ENCODE data around the gene EFCAB8. TPM values are rescaled to one million over a fixed set of nuclear protein-coding genes. Genes with fewer than 3 reads are reported as not detected.

EFCAB8 gene
- total and polyA plus RNA-seq, 4 donors, result 0.25 TPM; not detected in 3

DNA sequence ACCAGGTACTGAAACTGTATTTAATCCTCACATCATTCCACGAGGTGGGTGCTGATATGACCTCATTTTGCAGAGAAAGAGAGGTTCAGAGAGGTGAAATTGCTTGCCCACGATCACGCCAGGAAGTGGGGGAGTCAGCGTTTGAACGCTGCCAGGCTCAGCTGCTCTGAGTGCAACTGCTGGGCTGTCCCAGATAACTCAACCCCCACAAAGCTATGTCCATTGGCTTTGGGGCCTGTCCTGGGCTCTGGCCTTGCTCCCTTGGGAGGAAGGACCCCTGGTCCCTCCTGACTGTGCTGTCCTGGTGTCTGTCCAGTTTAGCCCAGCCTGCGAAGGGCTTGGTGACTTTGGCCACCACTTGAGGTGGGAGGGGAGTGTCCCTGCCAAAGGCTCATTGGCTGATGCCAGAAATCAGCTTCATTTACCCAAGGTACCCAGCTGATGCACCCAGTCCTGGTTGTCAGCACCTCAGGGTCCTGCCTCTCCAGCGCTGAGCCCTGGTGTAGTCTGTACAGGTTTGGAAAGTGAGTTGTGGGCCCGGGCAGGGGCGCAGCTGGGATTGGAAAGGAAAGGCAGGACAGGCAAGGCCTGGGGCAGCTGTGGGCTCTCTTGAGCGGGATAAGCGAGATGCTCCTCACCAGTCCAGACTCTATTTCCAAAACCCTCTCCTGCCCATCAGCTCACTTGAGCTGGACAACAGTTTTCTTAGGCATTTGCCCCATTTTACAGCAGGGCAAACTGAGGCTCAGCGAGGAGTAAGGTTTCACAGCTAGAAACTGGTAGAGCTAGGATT lies 107.1 kb downstream of the EFCAB8 start:
- H3K4me3 ChIP-seq (ENCODE audit: low read depth in 1 of 3, low read length in 3 of 3), result no peak overlapping the region
- H3K4me1 ChIP-seq (ENCODE audit: control insufficient read depth in 4 of 4, insufficient read depth in 4 of 4, low read length in 3 of 4), result no peaks in the 10 kb centered on the region
- H3K36me3 ChIP-seq (ENCODE audit: control insufficient read depth in 4 of 4, insufficient read depth in 3 of 4, low read depth in 1 of 4, low read length in 3 of 4), result no peaks in the 10 kb centered on the region
- TF ChIP-seq, protein P1, sequence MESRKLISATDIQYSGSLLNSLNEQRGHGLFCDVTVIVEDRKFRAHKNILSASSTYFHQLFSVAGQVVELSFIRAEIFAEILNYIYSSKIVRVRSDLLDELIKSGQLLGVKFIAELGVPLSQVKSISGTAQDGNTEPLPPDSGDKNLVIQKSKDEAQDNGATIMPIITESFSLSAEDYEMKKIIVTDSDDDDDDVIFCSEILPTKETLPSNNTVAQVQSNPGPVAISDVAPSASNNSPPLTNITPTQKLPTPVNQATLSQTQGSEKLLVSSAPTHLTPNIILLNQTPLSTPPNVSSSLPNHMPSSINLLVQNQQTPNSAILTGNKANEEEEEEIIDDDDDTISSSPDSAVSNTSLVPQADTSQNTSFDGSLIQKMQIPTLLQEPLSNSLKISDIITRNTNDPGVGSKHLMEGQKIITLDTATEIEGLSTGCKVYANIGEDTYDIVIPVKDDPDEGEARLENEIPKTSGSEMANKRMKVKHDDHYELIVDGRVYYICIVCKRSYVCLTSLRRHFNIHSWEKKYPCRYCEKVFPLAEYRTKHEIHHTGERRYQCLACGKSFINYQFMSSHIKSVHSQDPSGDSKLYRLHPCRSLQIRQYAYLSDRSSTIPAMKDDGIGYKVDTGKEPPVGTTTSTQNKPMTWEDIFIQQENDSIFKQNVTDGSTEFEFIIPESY (IDR thresholded peaks at IDR 0.05), result no peak
- TF ChIP-seq, protein P2, sequence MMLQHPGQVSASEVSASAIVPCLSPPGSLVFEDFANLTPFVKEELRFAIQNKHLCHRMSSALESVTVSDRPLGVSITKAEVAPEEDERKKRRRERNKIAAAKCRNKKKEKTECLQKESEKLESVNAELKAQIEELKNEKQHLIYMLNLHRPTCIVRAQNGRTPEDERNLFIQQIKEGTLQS (IDR thresholded peaks at IDR 0.05), result no peak
- TF ChIP-seq SP1 (IDR thresholded peaks at IDR 0.05), result no peak
- TF ChIP-seq FOXA1 (IDR thresholded peaks at IDR 0.05), result no peak
- no peak for TF ChIP-seq GABPA (IDR thresholded peaks at IDR 0.05 in 1 of 2, conservative IDR thresholded peaks at IDR 0.05 in 1 of 2)
- no peak for TF ChIP-seq EGR1 (IDR thresholded peaks at IDR 0.05; ENCODE audit: low read depth in 2 of 2)
- TF ChIP-seq RXRA (IDR thresholded peaks at IDR 0.05), result no peak
- TF ChIP-seq, protein P3, sequence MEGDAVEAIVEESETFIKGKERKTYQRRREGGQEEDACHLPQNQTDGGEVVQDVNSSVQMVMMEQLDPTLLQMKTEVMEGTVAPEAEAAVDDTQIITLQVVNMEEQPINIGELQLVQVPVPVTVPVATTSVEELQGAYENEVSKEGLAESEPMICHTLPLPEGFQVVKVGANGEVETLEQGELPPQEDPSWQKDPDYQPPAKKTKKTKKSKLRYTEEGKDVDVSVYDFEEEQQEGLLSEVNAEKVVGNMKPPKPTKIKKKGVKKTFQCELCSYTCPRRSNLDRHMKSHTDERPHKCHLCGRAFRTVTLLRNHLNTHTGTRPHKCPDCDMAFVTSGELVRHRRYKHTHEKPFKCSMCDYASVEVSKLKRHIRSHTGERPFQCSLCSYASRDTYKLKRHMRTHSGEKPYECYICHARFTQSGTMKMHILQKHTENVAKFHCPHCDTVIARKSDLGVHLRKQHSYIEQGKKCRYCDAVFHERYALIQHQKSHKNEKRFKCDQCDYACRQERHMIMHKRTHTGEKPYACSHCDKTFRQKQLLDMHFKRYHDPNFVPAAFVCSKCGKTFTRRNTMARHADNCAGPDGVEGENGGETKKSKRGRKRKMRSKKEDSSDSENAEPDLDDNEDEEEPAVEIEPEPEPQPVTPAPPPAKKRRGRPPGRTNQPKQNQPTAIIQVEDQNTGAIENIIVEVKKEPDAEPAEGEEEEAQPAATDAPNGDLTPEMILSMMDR (IDR thresholded peaks at IDR 0.05; ENCODE audit: low read depth, low read length, missing input control), result no peak
- no peak for TF ChIP-seq FOXA2 (IDR thresholded peaks at IDR 0.05)
- DNase-seq (ENCODE audit: low spot score), result no peak
- H3K9me3 ChIP-seq (ENCODE audit: control insufficient read depth in 4 of 4, low read length in 3 of 4), result no peaks in the 10 kb centered on the region
- no peak overlapping the region for H3K9ac ChIP-seq (ENCODE audit: low read depth in 1 of 2, low read length in 2 of 2)
- WGBS, result 79% methylated on average over 12 of the region's 12 CpGs
- no peak overlapping the region for H3K27ac ChIP-seq (ENCODE audit: low read depth in 1 of 2, low read length in 2 of 2)
- no peaks in the 10 kb centered on the region for H3K27me3 ChIP-seq (ENCODE audit: control insufficient read depth in 4 of 4, insufficient read depth in 4 of 4, low read length in 3 of 4)

DNA sequence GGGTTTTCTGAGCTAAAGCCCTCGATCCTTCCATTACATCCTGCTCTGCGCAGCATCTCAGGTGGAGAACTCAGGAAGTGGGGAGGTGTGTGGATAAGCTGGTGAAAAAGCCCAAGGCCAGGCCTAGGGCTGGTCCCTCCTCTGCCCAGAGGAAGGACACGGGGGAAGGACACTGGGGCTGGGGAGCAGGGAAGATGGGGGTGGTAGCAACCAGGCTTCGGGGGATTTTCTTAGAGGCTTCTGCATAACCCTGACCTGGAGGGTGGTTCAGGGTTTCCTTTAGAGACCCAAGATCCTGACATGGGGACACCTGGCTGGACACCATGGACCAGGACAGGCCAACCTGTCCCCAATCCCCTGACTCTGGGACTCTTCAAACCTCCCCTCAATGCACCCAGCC lies 107.7 kb downstream of the EFCAB8 start:
- H3K4me1 ChIP-seq (ENCODE audit: control insufficient read depth in 4 of 4, insufficient read depth in 4 of 4, low read length in 3 of 4), result no peaks in the 10 kb centered on the region
- no peaks in the 10 kb centered on the region for H3K36me3 ChIP-seq (ENCODE audit: control insufficient read depth in 4 of 4, insufficient read depth in 3 of 4, low read depth in 1 of 4, low read length in 3 of 4)
- no peaks in the 10 kb centered on the region for H3K9me3 ChIP-seq (ENCODE audit: control insufficient read depth in 4 of 4, low read length in 3 of 4)
- no peaks in the 10 kb centered on the region for H3K27me3 ChIP-seq (ENCODE audit: control insufficient read depth in 4 of 4, insufficient read depth in 4 of 4, low read length in 3 of 4)
- WGBS, result 93% methylated on average over 4 of the region's 4 CpGs
- H3K27ac ChIP-seq (ENCODE audit: low read depth in 1 of 2, low read length in 2 of 2), result no peak overlapping the region
- no peak overlapping the region for H3K4me3 ChIP-seq (ENCODE audit: low read depth in 1 of 3, low read length in 3 of 3)
- H3K9ac ChIP-seq (ENCODE audit: low read depth in 1 of 2, low read length in 2 of 2), result no peak overlapping the region
- TF ChIP-seq SP1 (IDR thresholded peaks at IDR 0.05), result no peak
- TF ChIP-seq RXRA (IDR thresholded peaks at IDR 0.05), result no peak
- TF ChIP-seq EGR1 (IDR thresholded peaks at IDR 0.05; ENCODE audit: low read depth in 2 of 2), result no peak
- no peak for TF ChIP-seq RAD21 (IDR thresholded peaks at IDR 0.05)
- TF ChIP-seq FOXA2 (IDR thresholded peaks at IDR 0.05), result no peak
- TF ChIP-seq TAF1 (conservative IDR thresholded peaks at IDR 0.05), result no peak
- TF ChIP-seq HNF4A (conservative IDR thresholded peaks at IDR 0.05), result no peak
- no peak for TF ChIP-seq HNF4G (IDR thresholded peaks at IDR 0.05)
- TF ChIP-seq, protein P1 (IDR thresholded peaks at IDR 0.05), result no peak
- TF ChIP-seq, protein P3 (IDR thresholded peaks at IDR 0.05; ENCODE audit: low read depth, low read length, missing input control), result no peak
- no peak for TF ChIP-seq FOXA1 (IDR thresholded peaks at IDR 0.05)
- TF ChIP-seq GABPA (IDR thresholded peaks at IDR 0.05 in 1 of 2, conservative IDR thresholded peaks at IDR 0.05 in 1 of 2), result no peak
- TF ChIP-seq, protein P2 (IDR thresholded peaks at IDR 0.05), result no peak
- TF ChIP-seq JUND (IDR thresholded peaks at IDR 0.05), result no peak
- TF ChIP-seq, protein P4, sequence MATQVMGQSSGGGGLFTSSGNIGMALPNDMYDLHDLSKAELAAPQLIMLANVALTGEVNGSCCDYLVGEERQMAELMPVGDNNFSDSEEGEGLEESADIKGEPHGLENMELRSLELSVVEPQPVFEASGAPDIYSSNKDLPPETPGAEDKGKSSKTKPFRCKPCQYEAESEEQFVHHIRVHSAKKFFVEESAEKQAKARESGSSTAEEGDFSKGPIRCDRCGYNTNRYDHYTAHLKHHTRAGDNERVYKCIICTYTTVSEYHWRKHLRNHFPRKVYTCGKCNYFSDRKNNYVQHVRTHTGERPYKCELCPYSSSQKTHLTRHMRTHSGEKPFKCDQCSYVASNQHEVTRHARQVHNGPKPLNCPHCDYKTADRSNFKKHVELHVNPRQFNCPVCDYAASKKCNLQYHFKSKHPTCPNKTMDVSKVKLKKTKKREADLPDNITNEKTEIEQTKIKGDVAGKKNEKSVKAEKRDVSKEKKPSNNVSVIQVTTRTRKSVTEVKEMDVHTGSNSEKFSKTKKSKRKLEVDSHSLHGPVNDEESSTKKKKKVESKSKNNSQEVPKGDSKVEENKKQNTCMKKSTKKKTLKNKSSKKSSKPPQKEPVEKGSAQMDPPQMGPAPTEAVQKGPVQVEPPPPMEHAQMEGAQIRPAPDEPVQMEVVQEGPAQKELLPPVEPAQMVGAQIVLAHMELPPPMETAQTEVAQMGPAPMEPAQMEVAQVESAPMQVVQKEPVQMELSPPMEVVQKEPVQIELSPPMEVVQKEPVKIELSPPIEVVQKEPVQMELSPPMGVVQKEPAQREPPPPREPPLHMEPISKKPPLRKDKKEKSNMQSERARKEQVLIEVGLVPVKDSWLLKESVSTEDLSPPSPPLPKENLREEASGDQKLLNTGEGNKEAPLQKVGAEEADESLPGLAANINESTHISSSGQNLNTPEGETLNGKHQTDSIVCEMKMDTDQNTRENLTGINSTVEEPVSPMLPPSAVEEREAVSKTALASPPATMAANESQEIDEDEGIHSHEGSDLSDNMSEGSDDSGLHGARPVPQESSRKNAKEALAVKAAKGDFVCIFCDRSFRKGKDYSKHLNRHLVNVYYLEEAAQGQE (IDR thresholded peaks at IDR 0.05), result no peak
- TF ChIP-seq, protein P5, sequence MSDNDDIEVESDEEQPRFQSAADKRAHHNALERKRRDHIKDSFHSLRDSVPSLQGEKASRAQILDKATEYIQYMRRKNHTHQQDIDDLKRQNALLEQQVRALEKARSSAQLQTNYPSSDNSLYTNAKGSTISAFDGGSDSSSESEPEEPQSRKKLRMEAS (IDR thresholded peaks at IDR 0.05), result no peak
- no peak for TF ChIP-seq NR2F2 (IDR thresholded peaks at IDR 0.05)
- TF ChIP-seq YY1 (IDR thresholded peaks at IDR 0.05), result no peak
- DNase-seq (ENCODE audit: low spot score), result no peak

All from liver (tissue), 9 donors.